ENCODE measurements around the gene TLCD3A.

DNA sequence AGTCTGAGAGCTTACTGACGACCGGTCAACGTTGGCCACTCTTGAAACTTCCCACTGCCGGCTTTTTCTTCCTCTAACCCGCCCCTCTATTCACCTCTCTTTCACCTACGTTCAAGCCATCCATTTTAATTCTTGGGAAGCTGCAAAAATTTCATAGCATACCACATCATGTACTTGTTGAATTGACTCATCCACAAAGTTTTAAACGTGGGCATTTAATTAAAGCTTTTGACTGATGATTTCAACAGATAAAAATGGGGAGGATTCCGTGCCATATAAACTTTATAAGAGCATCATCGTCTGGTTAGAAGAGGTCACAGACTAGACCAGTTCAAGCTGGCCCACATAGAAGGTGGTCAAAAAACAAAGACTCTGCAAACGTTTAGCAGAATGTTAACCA, 40.3 kb upstream of the TLCD3A start:
- no peak for TF ChIP-seq EZH2 (IDR thresholded peaks at IDR 0.05; ENCODE audit: borderline replicate concordance, insufficient read depth, low read depth, low read length, poor library complexity, severe bottlenecking)
- TF ChIP-seq, protein P1, sequence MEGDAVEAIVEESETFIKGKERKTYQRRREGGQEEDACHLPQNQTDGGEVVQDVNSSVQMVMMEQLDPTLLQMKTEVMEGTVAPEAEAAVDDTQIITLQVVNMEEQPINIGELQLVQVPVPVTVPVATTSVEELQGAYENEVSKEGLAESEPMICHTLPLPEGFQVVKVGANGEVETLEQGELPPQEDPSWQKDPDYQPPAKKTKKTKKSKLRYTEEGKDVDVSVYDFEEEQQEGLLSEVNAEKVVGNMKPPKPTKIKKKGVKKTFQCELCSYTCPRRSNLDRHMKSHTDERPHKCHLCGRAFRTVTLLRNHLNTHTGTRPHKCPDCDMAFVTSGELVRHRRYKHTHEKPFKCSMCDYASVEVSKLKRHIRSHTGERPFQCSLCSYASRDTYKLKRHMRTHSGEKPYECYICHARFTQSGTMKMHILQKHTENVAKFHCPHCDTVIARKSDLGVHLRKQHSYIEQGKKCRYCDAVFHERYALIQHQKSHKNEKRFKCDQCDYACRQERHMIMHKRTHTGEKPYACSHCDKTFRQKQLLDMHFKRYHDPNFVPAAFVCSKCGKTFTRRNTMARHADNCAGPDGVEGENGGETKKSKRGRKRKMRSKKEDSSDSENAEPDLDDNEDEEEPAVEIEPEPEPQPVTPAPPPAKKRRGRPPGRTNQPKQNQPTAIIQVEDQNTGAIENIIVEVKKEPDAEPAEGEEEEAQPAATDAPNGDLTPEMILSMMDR (IDR thresholded peaks at IDR 0.05), result no peak

Data from B cell (primary cell).